GM18870 (cell line): ENCODE results near the gene MCC.
A peak's percentile ranks its signal among the peaks of the same experiment; 100 is the strongest.

Source experiments
- ATAC-seq: cut with Tn5 transposase; IDR thresholded peaks from one replicate; pipeline ENCODE4 v1.9.1; 2021; ENCODE audit warnings: moderate library complexity; ENCODE audit not compliant: unreplicated experiment

The MCC gene

DNA sequence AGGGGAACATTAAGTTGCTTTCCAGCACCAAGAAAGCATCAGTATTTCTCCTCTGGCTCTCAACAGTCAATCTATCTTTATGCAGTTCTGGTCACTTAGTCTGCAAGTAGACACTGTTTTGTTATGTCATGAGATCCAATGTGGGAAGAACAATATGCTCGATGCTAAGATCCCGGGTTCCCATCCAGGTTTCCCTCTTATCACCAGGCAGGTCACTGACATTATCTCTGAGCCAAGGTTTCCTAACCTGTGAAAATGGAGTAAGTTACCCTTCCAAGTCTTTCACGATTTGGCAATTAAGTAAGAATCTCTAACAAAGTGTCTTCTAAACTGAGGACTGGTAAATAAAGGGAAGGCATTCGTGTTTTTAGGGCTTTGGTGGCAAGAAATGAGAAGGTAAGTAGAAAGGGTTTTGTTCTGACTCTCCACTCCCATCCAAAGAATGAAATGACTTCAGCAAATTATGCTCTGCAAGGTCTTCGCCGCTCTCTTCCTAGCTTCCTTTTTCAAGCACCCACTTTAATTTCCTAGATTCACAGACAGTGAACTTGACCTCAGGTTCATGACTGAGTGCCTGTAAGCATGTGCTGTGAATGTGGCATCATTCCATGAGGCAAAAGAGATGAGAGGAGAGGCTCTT lies 425.3 kb downstream of the MCC start:
- no peak for ATAC-seq

DNA sequence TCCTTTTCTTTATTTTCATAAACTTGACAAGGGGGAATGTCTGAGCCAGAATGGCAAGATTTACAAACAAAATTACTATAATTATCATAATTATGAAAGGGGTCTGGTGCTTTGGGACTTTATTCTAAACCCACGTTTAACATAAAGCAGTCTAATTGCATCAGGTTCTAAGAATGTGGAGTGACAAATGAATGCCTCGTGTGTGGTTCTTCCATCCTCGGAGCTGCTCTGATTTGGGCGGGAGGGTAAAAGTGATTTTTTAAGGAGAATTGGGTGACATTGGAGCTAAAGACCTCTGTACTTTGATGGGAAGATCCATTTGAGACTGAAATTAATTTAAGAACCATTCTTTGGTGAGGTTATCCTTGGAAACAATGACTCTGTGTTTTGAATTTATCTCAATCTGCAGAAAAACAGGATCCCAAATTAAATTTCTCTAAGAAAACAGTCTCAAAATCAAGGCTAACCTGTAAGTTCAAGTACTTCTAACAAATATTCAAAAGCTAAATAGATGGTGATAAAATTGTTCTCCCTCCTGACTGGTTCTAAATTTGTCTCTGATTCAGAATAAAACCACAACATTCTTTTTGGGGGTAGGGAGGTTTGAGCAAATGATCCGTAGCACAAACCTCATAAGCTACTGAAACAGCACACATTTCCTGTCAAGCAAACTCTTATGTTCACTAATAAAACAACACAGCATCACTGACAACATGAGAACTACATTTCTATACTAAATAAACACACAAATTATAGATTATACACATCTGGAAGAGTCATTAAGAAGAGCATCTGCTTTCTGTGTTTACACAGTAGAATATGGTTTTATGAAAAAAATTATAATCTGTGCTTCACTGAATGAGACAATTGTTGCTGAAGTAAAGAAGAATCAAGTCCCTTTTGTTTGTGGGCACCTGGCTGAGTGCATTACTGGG lies 426.1 kb downstream of the MCC start:
- no peak for ATAC-seq

DNA sequence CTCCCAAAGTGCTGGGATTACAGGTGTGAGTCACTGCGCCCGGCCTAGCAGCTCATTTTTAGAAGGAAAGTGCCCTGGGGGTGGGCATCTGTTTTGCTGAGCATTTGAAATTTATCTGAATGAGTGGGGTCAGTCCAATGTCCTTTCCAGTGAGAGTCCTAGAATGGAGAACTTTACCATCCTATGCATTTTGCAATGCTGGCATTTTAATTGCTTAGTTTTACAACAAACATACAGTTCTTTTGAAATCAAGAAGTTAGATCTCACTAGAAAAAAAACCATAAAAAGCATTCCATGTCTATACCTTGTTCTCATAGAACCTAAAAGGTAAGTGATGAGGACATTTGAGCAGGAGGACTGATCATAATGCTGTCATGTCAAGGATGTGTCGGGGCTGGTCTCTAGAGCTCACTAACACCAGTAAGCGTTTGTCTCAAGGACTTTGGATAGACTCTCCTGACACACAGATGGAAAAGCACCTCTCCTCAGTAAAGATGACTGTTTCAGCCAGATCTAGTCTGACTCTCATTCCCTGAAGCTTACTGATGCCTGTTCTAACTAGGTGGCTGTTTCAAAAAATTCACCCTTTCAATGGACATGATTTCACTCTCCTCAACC lies 427.7 kb downstream of the MCC start:
- no peak for ATAC-seq

DNA sequence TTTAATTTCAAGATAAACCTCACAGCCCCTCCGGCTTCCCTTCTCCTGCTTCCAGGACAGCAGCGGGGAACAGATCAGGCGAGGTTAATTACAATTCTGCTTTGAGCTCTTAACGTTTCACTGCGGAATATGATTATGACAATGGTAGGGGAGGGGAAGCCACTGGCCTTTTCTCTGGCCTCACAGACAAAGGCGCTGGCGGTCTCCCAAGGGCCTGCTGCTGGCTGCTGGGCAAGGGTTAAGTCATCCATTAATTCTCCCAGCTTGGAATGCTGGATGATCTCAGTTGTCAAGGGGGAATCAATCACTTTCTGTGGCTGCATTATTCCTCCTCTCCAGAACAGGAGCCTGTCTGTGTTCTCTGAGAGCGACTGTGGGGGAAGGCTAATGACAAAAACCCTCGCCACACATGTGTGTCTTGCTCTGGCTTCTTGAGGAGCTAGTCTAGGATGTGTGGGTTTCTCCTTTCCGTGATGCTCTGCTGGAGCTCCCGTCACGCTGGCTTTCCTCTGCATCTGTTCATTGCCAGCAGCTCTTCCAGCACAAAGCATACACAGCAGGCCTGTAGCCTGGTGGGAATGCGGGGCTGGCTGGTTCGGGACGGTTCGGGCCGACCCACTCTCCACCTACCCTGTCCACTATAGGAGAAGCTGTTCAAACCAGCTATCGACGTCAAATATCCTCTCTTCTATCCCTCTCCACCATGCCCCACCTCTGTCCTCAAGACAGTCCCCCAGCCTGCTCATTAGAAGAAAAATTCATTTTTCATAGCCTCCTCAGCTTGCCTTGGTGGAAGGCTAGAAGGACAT lies 428.8 kb downstream of the MCC start:
- no peak for ATAC-seq

DNA sequence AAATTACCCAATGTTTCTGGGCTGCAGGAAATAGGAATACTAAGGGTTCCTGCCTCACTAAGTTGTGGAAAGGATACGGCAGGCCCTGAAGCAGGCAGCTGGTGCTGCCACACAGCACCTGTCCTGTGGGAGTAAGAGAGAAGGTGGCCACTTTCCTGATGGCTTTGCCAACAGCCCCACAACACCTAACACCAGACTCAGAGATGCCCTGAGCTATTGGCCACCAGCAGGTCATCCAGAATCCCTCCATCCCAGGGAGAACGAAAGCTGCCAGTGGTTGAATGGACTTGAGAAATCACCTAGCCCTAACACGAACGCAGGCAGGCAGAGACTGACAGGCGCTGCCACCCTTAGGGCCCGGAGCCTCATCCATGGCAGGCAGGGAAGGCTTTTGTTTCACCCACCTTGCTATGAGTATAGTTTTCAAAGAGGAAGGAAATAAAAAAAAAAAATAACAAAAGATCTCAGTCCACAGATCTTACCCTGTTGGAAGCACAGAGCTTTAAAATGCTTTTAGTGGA lies 429.5 kb downstream of the MCC start:
- no peak for ATAC-seq

DNA sequence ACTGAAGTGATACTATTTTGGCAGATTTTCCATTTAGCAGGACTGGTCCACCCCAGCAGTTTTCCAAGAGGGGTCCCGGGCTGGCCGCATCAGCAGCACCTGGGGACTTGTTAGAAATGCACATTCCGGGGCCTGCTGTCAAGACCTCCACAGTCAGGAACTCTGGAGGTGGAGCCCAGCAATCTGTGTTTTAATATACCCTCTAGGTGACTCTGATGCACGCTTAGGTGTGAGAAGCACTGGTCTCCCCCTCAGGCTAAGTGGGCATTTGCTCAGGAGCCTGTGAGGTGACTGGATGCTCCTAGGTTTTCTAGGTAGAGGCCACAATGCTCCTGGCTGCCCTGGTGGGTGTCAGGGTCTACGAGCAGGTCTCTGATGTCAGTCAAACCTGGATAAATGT lies 430.0 kb downstream of the MCC start:
- no peak for ATAC-seq

DNA sequence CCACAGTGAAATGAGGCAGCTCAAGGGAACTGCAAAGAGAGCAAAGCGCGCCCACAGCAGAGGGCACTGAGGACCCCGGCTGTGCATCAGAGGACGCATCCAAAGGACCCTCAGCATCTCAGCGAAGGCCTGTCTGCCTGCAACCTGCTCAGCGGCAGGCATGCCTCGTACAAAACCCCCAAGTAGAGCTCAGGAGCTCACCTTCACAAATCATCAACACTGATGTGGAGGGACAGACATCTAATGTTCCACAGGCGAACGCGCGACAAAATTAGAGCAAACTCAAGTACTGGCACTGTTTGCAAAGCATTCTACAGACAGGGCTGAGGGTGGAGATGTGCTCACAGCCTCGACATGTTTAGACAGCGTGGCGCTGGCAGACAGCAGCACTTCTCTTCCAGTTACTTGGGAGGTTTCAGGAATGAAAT lies 430.7 kb downstream of the MCC start:
- no peak for ATAC-seq

DNA sequence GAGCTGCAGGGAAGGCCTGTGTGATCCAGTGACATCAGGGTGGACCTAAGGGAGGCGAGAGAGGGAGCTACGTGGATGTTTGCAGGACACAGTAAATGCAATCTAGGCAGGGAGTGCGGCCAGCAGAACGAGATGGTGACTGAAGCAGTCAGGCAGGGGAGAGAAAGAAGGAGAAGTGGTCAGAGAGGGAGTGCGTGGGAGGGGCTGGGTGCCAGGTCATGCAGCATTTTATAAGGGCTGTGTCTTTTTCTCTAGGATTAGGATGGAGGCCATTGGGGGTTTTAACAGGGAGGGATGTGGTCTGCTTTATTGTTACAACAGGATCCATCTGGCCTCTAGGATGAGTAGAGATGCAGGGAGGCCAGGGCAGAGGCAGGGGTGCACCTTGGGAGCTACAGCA lies 431.3 kb downstream of the MCC start:
- ATAC-seq: no peak

DNA sequence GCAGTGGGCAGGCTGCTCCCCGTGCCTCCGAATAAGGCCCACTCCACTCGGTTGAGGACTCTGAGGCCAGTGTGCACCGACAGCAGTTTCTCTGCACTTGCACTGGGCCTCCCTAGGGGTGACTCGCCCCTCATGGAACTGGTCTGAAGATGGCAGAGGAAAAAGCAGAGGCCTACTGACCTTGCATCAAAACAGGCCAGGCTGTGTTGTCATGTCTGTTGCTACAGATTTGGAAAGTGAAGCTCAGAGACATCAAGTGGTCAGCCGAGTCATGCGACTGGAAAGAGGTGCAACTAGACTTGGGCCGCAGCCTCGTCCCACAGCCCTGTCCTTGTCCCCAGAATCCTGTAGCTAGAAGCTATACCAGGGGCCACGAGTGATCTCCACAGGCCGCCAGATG lies 433.4 kb downstream of the MCC start:
- no peak for ATAC-seq

DNA sequence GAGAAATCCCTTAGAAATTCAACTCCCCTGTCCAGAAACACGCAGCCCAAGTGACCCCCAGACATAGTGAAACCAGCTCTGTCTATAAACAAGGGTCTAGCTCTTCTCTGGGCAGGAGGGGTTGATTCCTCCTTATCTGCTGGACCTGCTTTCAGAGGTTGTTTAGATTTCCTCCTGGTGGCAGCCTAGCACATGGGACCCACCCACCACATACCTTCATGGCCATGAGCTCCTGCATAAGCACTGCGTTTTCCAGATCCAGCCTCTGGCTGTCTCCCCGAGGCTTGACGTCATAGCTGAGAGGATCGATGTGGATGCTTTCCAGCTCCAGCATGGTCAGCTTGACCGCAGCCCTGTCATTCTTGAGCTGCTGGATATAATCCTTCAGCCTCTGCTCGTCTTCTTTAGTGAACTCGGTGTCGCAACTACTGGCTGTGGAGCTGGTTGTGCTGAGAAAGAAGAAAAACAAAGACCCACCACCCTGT lies 434.7 kb downstream of the MCC start:
- ATAC-seq: no peak

DNA sequence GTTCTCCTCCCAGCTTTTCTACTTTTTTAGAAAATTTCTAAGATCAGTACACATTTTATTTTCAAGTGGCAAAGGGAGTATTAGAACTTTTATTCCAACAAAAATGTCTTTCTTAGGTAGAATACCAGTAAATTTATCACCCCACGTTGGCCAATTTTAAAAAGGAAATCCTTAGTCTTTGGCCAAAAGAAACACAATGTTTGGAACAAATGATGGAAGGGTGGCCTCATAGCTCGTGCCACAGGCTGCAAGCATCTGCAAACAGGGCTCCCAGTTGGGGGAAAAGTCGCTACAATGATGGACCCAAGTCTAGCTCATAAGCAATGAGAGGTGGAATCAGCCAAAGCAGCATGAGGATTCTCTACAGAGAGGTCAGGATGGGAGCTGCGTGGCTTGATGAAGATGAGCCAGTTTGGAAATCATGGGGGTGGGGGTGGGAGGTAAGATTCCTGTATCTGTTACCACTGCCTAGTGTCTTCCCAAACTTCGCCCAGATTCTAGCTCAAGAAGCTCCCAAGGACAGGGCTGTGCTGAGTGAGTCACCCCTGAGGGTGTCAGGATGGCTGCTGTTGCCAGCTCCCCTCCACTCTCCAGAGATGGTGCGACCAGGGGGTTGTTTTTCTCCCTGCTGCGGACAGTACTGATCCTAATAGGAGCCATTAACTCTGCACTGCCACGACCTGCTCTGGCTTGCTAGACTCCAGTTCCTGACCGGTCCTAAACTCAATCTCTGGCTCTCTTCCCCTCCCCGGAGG lies 436.0 kb downstream of the MCC start:
- no peak for ATAC-seq

DNA sequence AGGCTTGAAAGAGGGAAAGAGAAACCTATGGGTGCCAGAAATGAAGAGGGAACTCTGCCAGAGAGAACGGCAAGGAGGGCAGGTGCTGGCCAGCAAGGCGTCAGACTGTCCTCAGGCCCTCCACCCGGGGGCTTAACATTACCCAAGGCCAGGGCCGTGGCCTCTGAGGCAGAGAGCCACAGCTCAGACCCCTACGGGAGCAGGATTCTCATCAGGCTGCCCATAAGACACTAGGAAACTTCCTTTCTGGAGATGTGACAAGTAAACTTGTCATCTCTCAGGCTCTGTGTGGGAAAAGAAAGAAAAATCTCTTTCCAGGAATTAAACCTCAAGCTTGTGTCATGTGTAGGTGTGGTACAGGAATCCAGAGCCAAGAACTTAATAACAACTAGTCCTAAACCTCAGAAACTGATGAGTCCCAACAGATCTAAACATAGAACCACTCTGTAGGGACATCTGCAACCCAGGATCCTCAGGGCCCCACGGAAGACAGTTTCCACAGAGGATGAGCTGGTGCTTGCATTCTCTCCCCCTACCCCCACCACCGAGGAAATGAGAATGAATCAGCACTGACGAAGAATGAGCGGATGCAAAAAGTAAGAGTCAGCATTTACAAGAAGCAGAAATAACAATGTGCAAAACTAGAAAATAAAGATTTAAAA lies 437.4 kb downstream of the MCC start:
- ATAC-seq: no peak

DNA sequence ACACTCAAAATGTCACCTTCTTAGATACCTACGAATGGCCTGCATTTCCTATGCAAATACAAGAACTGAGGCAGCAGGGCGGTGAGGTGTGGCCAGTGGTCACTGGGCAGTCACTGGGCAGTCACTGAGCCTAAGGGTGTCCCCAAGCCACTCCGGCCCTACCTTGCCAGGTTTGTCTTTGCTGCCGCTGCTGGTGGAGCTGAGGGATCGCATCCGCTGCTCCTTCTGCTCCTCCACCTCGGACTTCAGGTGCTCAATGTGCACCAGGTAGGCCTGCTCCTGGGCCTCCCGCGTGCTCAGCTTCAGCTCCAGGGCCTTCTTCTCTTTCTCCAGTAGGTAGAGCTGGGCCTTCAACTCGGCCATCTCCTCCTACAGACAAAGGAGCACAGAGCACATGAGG lies 439.3 kb downstream of the MCC start:
- ATAC-seq: no peak

DNA sequence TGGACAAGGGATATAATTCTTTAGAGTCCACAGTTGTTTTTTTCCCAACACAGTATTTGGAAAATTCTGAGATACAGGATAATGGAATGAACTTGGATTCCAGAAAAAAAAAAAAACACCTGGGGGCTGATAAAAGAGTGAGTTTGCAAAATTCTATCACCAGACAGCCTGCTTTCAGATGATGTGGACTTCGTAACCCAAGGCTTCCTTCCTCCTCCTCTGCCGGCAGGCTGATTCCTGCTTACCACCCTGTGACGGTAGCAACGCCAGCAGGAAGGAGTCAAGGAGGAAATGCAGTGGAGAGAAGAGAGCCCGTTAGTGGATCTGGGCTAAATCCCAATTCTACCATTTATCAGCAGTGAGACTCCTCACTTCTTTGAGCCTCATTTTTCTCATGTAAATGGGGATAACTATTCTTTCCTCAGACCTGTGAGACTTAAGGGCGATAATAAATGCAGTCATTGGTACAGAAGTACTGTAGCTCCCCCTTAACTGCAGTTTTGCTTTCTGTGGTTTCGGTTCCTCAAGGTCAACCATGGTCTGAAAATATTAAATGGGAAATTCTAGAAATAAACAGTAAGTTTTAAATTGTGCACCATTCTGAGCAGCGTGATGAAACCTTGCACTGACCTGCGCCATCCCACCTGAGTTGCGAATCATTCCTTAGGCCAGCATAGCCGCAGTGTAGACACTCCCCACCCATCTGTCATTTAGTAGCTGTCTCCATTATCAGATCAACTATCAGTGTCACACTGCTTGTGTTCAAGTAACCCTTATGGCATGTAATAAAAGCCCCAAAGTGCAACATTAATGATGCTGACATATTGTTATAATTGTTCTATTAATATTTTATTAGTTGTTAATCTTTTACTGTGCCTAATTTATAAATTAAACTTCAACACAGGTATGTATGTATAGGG lies 440.3 kb downstream of the MCC start:
- peak; percentile 96 for ATAC-seq

DNA sequence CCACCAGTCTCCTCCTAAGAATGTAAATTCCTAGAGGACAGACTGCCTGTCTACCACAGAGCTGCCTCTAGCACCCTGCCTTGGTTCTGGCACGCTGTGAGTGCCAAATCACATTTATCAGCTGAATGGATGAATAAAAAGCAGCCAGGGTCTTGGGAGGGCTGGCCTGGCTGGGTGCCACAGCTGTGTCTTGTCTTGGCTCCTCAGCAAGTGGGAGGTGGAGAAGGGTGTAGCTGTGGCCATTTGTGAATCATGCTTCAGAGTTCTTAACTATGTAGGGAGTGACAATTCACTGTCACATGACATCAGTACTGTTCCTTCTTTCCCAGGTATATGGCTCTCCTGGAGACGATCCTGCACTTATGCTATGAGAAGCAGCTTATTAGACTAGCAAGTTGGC lies 441.0 kb downstream of the MCC start:
- ATAC-seq: no peak

DNA sequence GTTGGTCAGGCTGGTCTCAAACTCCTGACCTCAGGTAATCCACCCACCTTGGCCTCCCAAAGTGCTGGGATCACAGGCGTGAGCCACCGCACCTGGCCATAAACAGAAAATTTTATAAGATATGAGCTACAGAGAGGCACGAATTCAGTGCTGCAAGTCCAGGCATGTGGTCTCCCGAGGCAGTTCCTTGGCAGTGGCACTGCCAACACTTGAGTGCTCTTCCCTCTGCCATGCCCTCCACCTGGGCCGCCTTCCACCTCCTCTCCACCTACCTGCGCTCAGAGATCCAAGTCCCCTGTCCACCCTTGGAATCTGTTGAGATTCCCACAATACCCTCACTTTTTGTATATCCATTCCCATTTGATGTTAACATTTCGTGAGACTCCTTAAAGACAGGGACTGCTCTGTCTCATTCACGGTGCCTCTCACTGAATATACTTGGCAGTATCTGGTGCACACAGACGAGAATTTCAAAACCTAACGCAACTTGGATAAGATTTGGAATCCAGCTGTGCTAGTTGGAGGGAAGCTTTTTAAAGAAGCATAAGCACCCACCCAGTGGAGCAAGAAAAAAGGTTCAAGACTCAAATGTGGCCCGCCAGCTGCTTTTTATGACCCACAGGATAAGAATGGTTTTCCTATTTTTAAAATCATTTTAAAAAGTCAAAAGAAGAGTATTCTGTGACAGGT lies 443.3 kb downstream of the MCC start:
- no peak for ATAC-seq

DNA sequence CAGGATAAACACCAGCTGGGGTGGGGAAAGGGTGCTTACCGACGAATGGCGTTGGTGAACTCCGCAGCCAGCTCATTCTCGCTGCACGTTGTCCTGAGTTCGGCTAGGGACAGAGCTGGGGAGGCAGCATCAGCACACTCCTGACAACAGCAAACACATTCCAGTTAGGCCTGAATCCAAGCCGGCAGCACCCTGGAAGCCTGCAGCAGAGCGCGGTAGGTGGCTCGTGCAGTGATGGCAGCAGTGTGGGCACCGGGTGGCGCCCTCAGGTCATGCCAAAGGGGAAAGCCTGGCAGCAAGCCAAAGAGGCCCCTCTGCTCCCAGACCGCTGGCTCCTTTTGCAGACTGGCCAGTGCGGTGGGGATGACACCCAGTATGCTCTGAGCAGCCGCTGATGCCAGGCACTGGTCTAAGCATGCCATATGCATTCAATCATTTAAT lies 444.7 kb downstream of the MCC start:
- no peak for ATAC-seq
